Neural progenitor cell (in vitro differentiated cells): Measurements from ENCODE around the gene STKLD1. TPM values are rescaled to one million over a fixed set of nuclear protein-coding genes. Genes with fewer than 3 reads are reported as not detected.

ENCODE experiments used
- DNase-seq: peaks from one replicate; pipeline ENCODE4 v3.0.0-alpha.2; 2016; ENCODE audit warnings: low spot score
- H2AFZ ChIP-seq: fragments of 200-600 bp; sonication (generic); replicated peaks from 2 replicates; pipeline ENCODE4 v1.6.1; 2016; ENCODE audit warnings: antibody characterized with exemption
- H3F3A ChIP-seq: fragments of 200-600 bp; sonication (generic); 2 replicates; pipeline ENCODE4 v1.6.1; 2016; ENCODE audit warnings: antibody characterized with exemption, low read depth
- H3K27ac ChIP-seq: fragments of 200-600 bp; sonication (generic); 2 replicates; pipeline ENCODE4 v1.5.1; 2016; ENCODE audit warnings: mild to moderate bottlenecking
- H3K27me3 ChIP-seq: fragments of 200-600 bp; sonication (generic); 2 replicates; pipeline ENCODE4 v1.6.1; 2016; ENCODE audit warnings: mild to moderate bottlenecking, moderate library complexity
- H3K36me3 ChIP-seq: fragments of 200-600 bp; sonication (generic); 2 replicates; pipeline ENCODE4 v1.5.1; 2016
- H3K4me1 ChIP-seq: fragments of 200-600 bp; sonication (generic); 2 replicates; pipeline ENCODE4 v1.6.1; 2016; ENCODE audit warnings: mixed run types
- H3K4me2 ChIP-seq: fragments of 200-600 bp; sonication (generic); 2 replicates; pipeline ENCODE4 v1.6.1; 2016
- H3K4me3 ChIP-seq: fragments of 200-600 bp; sonication (generic); 2 replicates; pipeline ENCODE4 v1.5.1; 2016
- H3K79me2 ChIP-seq: fragments of 200-600 bp; sonication (generic); 2 replicates; pipeline ENCODE4 v1.6.1; 2016; ENCODE audit warnings: low read depth
- H3K9ac ChIP-seq: fragments of 200-600 bp; sonication (generic); 2 replicates; pipeline ENCODE4 v1.6.1; 2016
- H3K9me3 ChIP-seq: fragments of 200-600 bp; sonication (generic); 2 replicates; pipeline ENCODE4 v1.5.1; 2016; ENCODE audit warnings: low read depth
- H4K20me1 ChIP-seq: fragments of 200-600 bp; sonication (generic); 2 replicates; pipeline ENCODE4 v1.6.1; 2016; ENCODE audit warnings: low read depth
- H3K27ac Mint-ChIP-seq: 3 replicates; pipeline ENCODE4 v1.8.0; 2021; ENCODE audit warnings: mixed read lengths
- H3K27me3 Mint-ChIP-seq: 2 replicates; pipeline ENCODE4 v1.8.0; 2022; ENCODE audit warnings: low read depth, mild to moderate bottlenecking, inconsistent platforms, moderate library complexity, mixed read lengths; ENCODE audit not compliant: insufficient read depth
- H3K36me3 Mint-ChIP-seq: 3 replicates; pipeline ENCODE4 v1.8.0; 2021; ENCODE audit warnings: mixed read lengths
- H3K4me1 Mint-ChIP-seq: 3 replicates; pipeline ENCODE4 v1.8.0; 2021; ENCODE audit warnings: mixed read lengths
- H3K4me3 Mint-ChIP-seq: 3 replicates; pipeline ENCODE4 v1.8.0; 2021; ENCODE audit warnings: mild to moderate bottlenecking, moderate library complexity, mixed read lengths
- H3K9me3 Mint-ChIP-seq: 3 replicates; pipeline ENCODE4 v1.8.0; 2020; ENCODE audit warnings: mixed read lengths
- CTCF ChIP-seq: fragments of 200-600 bp; sonication (generic); IDR thresholded peaks from 2 replicates; pipeline ENCODE4 v1.5.1; 2017; ENCODE audit warnings: antibody characterized with exemption, mild to moderate bottlenecking
- EZH2 ChIP-seq: fragments of 200-600 bp; sonication (generic); IDR thresholded peaks from 2 replicates; pipeline ENCODE4 v1.6.1; 2017; ENCODE audit warnings: antibody characterized with exemption, mild to moderate bottlenecking, moderate library complexity
- EZH2phosphoT487 ChIP-seq: fragments of 200-600 bp; sonication (generic); IDR thresholded peaks from 2 replicates; pipeline ENCODE4 v1.6.1; 2017; ENCODE audit warnings: antibody characterized with exemption
- total RNA-seq: library from RNA; depleted of rRNA; stranded (reverse); fragments of >200 nt; gene quantifications from 2 replicates; pipeline ENCODE4 v1.2.3, GENCODE V29; 2015; ENCODE audit warnings: low replicate concordance

STKLD1 gene
- total RNA-seq, 1 donor from 2014 or later, result 0.58 TPM

- Histone ChIP-seq H3K36me3 (peaks cover 23% of the 10 kb centered on the region), H3K4me3 (no peak overlapping the region), H3K4me2 (no peak overlapping the region), H3K9ac (no peak overlapping the region), H2AFZ (no peak overlapping the region), H3K27me3 (no peaks in the 10 kb centered on the region), H3K27ac (no peak overlapping the region), H3K79me2 (peaks cover 52% of the 10 kb centered on the region), H3K4me1 (peaks cover 23% of the 10 kb centered on the region), H4K20me1 (peaks cover 64% of the 10 kb centered on the region), H3F3A (peaks cover 67% of the 10 kb centered on the region), H3K9me3 (no peaks in the 10 kb centered on the region)
- DNase-seq, result no peak
- Mint-ChIP-seq H3K4me3 (peak overlapping the region; percentile 57), H3K4me1 (peaks cover 28% of the 10 kb centered on the region), H3K36me3 (peaks cover 36% of the 10 kb centered on the region), H3K9me3 (no peaks in the 10 kb centered on the region), H3K27ac (no peak overlapping the region), H3K27me3 (peaks cover 16% of the 10 kb centered on the region)
- no peak for TF ChIP-seq CTCF
- no peak for TF ChIP-seq EZH2
- TF ChIP-seq EZH2phosphoT487, result no peak
Observed at GRCh38 chr9:133352635-133353340, 23.4 kb upstream of the STKLD1 start.

GRCh38 chr9:133353548-133353947, 22.6 kb upstream of the STKLD1 start:
- peaks cover 14% of the 10 kb centered on the region for H3K27me3 Mint-ChIP-seq
- Histone ChIP-seq H3K79me2 (peaks cover 54% of the 10 kb centered on the region), H3F3A (peaks cover 62% of the 10 kb centered on the region), H3K4me2 (no peak overlapping the region), H3K27ac (no peak overlapping the region), H3K4me3 (no peak overlapping the region), H3K36me3 (peaks cover 23% of the 10 kb centered on the region), H3K9me3 (no peaks in the 10 kb centered on the region), H3K27me3 (no peaks in the 10 kb centered on the region), H3K9ac (no peak overlapping the region), H4K20me1 (peaks cover 64% of the 10 kb centered on the region), H3K4me1 (peaks cover 23% of the 10 kb centered on the region), H2AFZ (no peak overlapping the region)
- no peak for DNase-seq
- H3K4me1 Mint-ChIP-seq, result peaks cover 25% of the 10 kb centered on the region
- TF ChIP-seq EZH2phosphoT487, result no peak
- TF ChIP-seq CTCF, result no peak
- no peak for TF ChIP-seq EZH2
- H3K36me3 Mint-ChIP-seq, result peaks cover 35% of the 10 kb centered on the region
- H3K9me3 Mint-ChIP-seq, result no peaks in the 10 kb centered on the region
- H3K27ac Mint-ChIP-seq, result peak overlapping the region; percentile 25
- H3K4me3 Mint-ChIP-seq, result peak overlapping the region; percentile 93

GRCh38 chr9:133354766-133355165, 21.4 kb upstream of the STKLD1 start:
- peaks cover 64% of the 10 kb centered on the region for H4K20me1 ChIP-seq
- Mint-ChIP-seq H3K36me3 (peaks cover 25% of the 10 kb centered on the region), H3K9me3 (no peaks in the 10 kb centered on the region), H3K27me3 (peaks cover 9% of the 10 kb centered on the region), H3K4me3 (peak overlapping the region; percentile 93), H3K27ac (no peak overlapping the region), H3K4me1 (peaks cover 16% of the 10 kb centered on the region)
- H3F3A ChIP-seq, result peaks cover 50% of the 10 kb centered on the region
- no peak for DNase-seq
- no peaks in the 10 kb centered on the region for H3K27me3 ChIP-seq
- no peak overlapping the region for H3K4me3 ChIP-seq
- H3K27ac ChIP-seq, result no peak overlapping the region
- H3K36me3 ChIP-seq, result peaks cover 14% of the 10 kb centered on the region
- H3K79me2 ChIP-seq, result peaks cover 41% of the 10 kb centered on the region
- H3K4me2 ChIP-seq, result peak overlapping the region; percentile 77
- no peak overlapping the region for H3K9ac ChIP-seq
- H3K4me1 ChIP-seq, result peaks cover 15% of the 10 kb centered on the region
- no peaks in the 10 kb centered on the region for H3K9me3 ChIP-seq
- no peak for TF ChIP-seq CTCF
- no peak for TF ChIP-seq EZH2
- no peak for TF ChIP-seq EZH2phosphoT487
- H2AFZ ChIP-seq, result no peak overlapping the region
